T-helper 2 cell treated with Interferon-gamma antibody and Interleukin-4, amounts not matched to agents 100 ng/mL and 5 ng/mL, for 36 hours (primary cell): ENCODE measurements around the gene SV2A. TPM values are rescaled to one million over a fixed set of nuclear protein-coding genes. Genes with fewer than 3 reads are reported as not detected.
"Not testable (repeated sequence)": the region's sequence is repeated elsewhere in the genome, so short reads cannot be mapped to it uniquely, and the experiment has no call there.

Source experiments
- intact Hi-C: fragments of 100-400 bp; cut with micrococcal nuclease; formaldehyde crosslinking; loops from one replicate; pipeline ENCODE4 v1.15.1; 2023
- total RNA-seq: library from RNA; stranded (reverse); gene quantifications from 2 replicates; pipeline ENCODE4 v1.2.3, GENCODE V29; 2022

SV2A gene
- total RNA-seq, 1 donor from 2014 or later = 17.5 TPM

- intact Hi-C loops = loop anchor here (1.0 to 2.0 kb wide), 6 partner anchors 12 to 347 kb away; partner anchors contain the start of genes BOLA1 and VPS45
These were observed 30.0 kb downstream of the SV2A start for GRCh38 chr1:149887456-149888246.

- intact Hi-C loops = not testable (repeated sequence)
These were observed 30.5 kb downstream of the SV2A start for GRCh38 chr1:149887196-149887455.

- intact Hi-C loops = no loop called here
These were observed 31.0 kb downstream of the SV2A start for GRCh38 chr1:149886396-149887195.

GRCh38 chr1:149886121-149886395 is 31.6 kb downstream of the SV2A start:
- intact Hi-C loops = not testable (repeated sequence)

GRCh38 chr1:149885339-149886120 is 32.1 kb downstream of the SV2A start:
- intact Hi-C loops = no loop called here

GRCh38 chr1:149884433-149885338 is 33.0 kb downstream of the SV2A start:
- intact Hi-C loops = no loop called here

GRCh38 chr1:149883598-149884247 is 33.9 kb downstream of the SV2A start:
- intact Hi-C loops = no loop called here

- intact Hi-C loops = no loop called here
These were observed 35.8 kb downstream of the SV2A start for GRCh38 chr1:149881876-149882275.

- intact Hi-C loops = no loop called here
These were observed 38.1 kb downstream of the SV2A start for GRCh38 chr1:149879556-149879955.

- intact Hi-C loops = no loop called here
These were observed 40.3 kb downstream of the SV2A start for GRCh38 chr1:149877211-149877946.

- intact Hi-C loops = not testable (repeated sequence)
These were observed 44.6 kb downstream of the SV2A start for GRCh38 chr1:149873060-149873459.

- intact Hi-C loops = not testable (repeated sequence)
These were observed 50.8 kb downstream of the SV2A start for GRCh38 chr1:149866887-149867286.

GRCh38 chr1:149861497-149862054 is 56.1 kb downstream of the SV2A start:
- intact Hi-C loops = not testable (repeated sequence)

GRCh38 chr1:149860684-149861496 is 56.8 kb downstream of the SV2A start:
- intact Hi-C loops = not testable (repeated sequence)

- intact Hi-C loops = not testable (repeated sequence)
These were observed 57.4 kb downstream of the SV2A start for GRCh38 chr1:149860271-149860670.
